Neural progenitor cell (in vitro differentiated cells): ENCODE results near the gene GATAD2A.

ENCODE experiments used
- CTCF ChIP-seq: fragments of 200-600 bp; sonication (generic); IDR thresholded peaks from 2 replicates; pipeline ENCODE4 v1.5.1; 2017; ENCODE audit warnings: antibody characterized with exemption, mild to moderate bottlenecking
- EZH2 ChIP-seq: fragments of 200-600 bp; sonication (generic); IDR thresholded peaks from 2 replicates; pipeline ENCODE4 v1.6.1; 2017; ENCODE audit warnings: antibody characterized with exemption, mild to moderate bottlenecking, moderate library complexity
- EZH2phosphoT487 ChIP-seq: fragments of 200-600 bp; sonication (generic); IDR thresholded peaks from 2 replicates; pipeline ENCODE4 v1.6.1; 2017; ENCODE audit warnings: antibody characterized with exemption

GRCh38 chr19:19544257-19544953 is 138.9 kb downstream of the GATAD2A start:
- no peak for TF ChIP-seq CTCF
- TF ChIP-seq EZH2: no peak
- no peak for TF ChIP-seq EZH2phosphoT487
